Pancreas (tissue), 10 donors: ENCODE measurements around the gene SGCA. TPM values are rescaled to one million over a fixed set of nuclear protein-coding genes. Genes with fewer than 3 reads are reported as not detected.

Experiments
- ATAC-seq, 4 donors: fragments of 200-7000 bp; cut with Tn5 transposase; one replicate each; pipeline versions ENCODE4 v1.8.0 to v1.9.1; 2020; ENCODE audit warnings: mild to moderate bottlenecking in 4 of 4, moderate library complexity in 4 of 4
- DNase-seq, 6 donors: peaks; one replicate each; pipeline ENCODE4 v3.0.0-alpha.2; 2020
- FAIRE-seq: peaks from 2 replicates; lab custom pipeline; 2012; peaks lifted over from hg19 to GRCh38; lab: Jason Lieb, UNC
- H3K27ac ChIP-seq, 4 donors: fragments of 200-600 bp; sonication (generic); 1 replicate in 3 of 4; 2 replicates in 1 of 4; pipeline versions ENCODE4 v1.5.0 to v1.8.0; 2020
- H3K27me3 ChIP-seq, 4 donors: fragments of 200-600 bp; one replicate each; pipeline ENCODE4 v1.8.0; 2021
- H3K36me3 ChIP-seq, 3 donors: fragments of 200-600 bp; sonication (generic) in 1 of 3; one replicate each; pipeline versions ENCODE4 v1.5.0 to v1.8.0; 2020 to 2021
- H3K4me1 ChIP-seq, 3 donors: fragments of 200-600 bp; one replicate each; pipeline ENCODE4 v1.8.0; 2021
- H3K4me3 ChIP-seq, 4 donors: fragments of 200-600 bp; sonication (generic) in 2 of 4; one replicate each; pipeline versions ENCODE4 v1.5.0 to v1.8.0; 2020 to 2021
- H3K9me3 ChIP-seq, 4 donors: fragments of 200-600 bp; one replicate each; pipeline ENCODE4 v1.8.0; 2021
- WGBS, 2 donors: extraction: QIAGEN DNeasy Blood & Tissue Kit; methylation state at CpG; one replicate each; pipeline ENCODE4 v1.1.7; 2013; 5-methylcytosine and 5-hydroxymethylcytosine counted together
- intact Hi-C, 3 donors: fragments of 100-400 bp; cut with DNase I; formaldehyde crosslinking; loops; one replicate each; pipeline versions ENCODE4 v1.11.1 to v1.14.2; 2022
- polyA plus RNA-seq, 2 donors: library from polyadenylated mRNA; stranded (reverse); fragments of 200-250 nt; gene quantifications; one replicate each; pipeline ENCODE4 v1.2.3, GENCODE V29; 2013
- total RNA-seq, 6 donors: library from RNA; stranded (reverse); fragmentation: NEBNext Ultra II Directional in 4 of 6; extraction: Animal tissue kit (Norgen Biotek cat#: 25700) in 4 of 6; gene quantifications; one replicate each; pipeline versions ENCODE4 v1.2.1 to v1.2.4, GENCODE V29; 2021 to 2023
- TF ChIP-seq, protein P1 (sequence below), 4 donors: fragments of 200-600 bp; sonication (generic) in 3 of 4; IDR thresholded peaks; one replicate each; pipeline versions ENCODE4 v1.5.0 to v1.8.0; 2021; ENCODE audit warnings: antibody characterized with exemption in 4 of 4
- donor health status: healthy with polysubstance abuse.
- donor health status: DM: no; HTN: no; CAD: no; lungs with moderate emphysema.
- donor health status: DM: no; HTN: no; CAD: no.
- donor health status: control.
- donor health status: control.
- donor health status: Bipolar disorder and iron deficiency.
- donor health status: DM: yes; HTN: yes; CAD: no.
- donor health status: DM: no; HTN: no; CAD: no.
- donor health status: DM: no; HTN: no; CAD: no.
- donor health status: DM: yes; HTN: yes; CAD: no.

The SGCA gene
- total and polyA plus RNA-seq, 8 donors, result 0.31 to 3.0 (median 1.1) TPM; not detected in 3

DNA sequence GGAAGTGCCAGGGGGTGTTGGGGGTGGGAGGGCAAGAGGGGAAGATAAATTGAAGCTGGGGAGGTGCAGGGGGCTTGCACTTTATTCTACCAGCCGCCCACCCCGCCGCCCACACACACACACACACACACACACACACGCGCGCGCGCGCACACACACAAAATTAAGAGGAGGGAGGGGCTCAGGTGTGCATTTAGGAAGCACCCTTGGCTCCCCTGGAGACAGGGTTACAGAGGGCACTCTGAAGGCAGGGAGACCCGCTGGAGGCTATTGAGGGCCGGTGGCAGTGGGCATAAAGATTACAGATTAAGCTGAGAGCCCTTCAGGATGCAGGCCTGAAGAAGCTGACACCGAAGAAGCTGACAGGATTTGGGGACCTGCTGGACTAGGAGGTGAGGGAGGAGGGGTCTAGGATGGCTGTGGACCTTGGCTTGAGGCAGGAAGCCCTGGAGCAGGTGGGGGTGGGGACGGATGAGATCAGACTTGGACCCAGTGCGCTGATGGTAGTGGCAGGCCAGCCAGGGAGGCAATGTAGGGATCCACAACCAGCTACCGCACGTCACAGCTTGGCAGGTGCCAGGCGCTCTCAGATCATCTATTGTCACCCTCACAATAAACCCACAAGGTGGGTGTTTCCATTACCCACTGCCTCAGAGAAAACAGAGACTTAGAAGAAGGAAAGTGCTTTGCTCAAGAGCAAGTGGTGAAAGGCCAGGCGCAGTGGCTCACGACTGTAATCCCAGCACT lies 35.1 kb upstream of the SGCA start:
- FAIRE-seq (no peak), DNase-seq (no peak), ATAC-seq (peak in 2 of 4 donors; percentile 9 to 11)
- WGBS, 2 donors, result 58 to 75% methylated on average over 10 to 19 of the region's 19 CpGs
- no peak overlapping the region for H3K4me3 ChIP-seq
- peaks cover 0 to 6% (median 3%) of the 10 kb centered on the region in 3 donors for H3K36me3 ChIP-seq
- no peaks in the 10 kb centered on the region for H3K9me3 ChIP-seq
- intact Hi-C loops, result no loop called here
- H3K27ac ChIP-seq, result no peak overlapping the region
- peaks cover 0 to 8% (median 0%) of the 10 kb centered on the region in 4 donors for H3K27me3 ChIP-seq
- TF ChIP-seq, protein P1, sequence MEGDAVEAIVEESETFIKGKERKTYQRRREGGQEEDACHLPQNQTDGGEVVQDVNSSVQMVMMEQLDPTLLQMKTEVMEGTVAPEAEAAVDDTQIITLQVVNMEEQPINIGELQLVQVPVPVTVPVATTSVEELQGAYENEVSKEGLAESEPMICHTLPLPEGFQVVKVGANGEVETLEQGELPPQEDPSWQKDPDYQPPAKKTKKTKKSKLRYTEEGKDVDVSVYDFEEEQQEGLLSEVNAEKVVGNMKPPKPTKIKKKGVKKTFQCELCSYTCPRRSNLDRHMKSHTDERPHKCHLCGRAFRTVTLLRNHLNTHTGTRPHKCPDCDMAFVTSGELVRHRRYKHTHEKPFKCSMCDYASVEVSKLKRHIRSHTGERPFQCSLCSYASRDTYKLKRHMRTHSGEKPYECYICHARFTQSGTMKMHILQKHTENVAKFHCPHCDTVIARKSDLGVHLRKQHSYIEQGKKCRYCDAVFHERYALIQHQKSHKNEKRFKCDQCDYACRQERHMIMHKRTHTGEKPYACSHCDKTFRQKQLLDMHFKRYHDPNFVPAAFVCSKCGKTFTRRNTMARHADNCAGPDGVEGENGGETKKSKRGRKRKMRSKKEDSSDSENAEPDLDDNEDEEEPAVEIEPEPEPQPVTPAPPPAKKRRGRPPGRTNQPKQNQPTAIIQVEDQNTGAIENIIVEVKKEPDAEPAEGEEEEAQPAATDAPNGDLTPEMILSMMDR (IDR thresholded peaks at IDR 0.05), result no peak
- peaks cover 0 to 3% (median 2%) of the 10 kb centered on the region in 3 donors for H3K4me1 ChIP-seq

DNA sequence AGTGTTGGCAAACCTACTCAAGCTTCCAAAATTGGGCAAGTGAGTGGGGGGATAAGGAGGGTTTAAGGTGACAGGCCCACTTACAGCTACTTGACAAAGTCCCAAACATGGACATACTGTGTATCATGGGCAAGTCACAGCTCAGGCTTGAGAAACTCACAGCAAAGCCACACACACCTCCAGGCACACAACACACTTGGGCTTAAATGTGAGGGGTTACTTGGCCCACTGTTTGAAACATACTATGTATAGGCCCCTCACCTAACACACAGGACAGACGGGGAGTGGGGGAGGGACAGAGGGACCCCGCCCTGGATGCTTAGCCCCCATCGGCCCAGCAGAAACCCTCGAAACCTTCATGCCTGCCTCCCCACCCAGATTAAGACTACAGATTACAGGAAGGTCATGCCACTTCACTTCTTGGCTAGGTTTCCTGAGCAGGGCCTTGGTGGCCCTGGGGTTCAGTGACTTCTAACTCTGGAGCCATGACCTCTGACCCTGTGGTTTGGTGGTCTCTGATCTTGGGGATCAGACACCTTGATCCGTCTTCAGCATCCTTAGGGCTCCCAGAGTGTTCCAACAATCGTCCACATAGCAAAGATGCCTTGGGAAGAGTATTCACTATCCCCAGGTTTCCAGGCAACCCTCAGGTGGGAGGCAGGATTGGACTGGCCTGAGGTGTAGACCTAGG lies 33.6 kb upstream of the SGCA start:
- Histone ChIP-seq H3K27me3 (peaks cover 0 to 8% (median 0%) of the 10 kb centered on the region in 4 donors), H3K27ac (no peak overlapping the region), H3K4me3 (no peak overlapping the region), H3K36me3 (peaks cover 0 to 8% (median 3%) of the 10 kb centered on the region in 3 donors), H3K9me3 (no peaks in the 10 kb centered on the region), H3K4me1 (peaks cover 0 to 3% (median 2%) of the 10 kb centered on the region in 3 donors)
- DNase-seq, result no peak
- 74 to 75% methylated on average over 6 of the region's 6 CpGs for WGBS, 2 donors
- ATAC-seq, result no peak
- intact Hi-C loops, result no loop called here
- FAIRE-seq, result no peak
- TF ChIP-seq, protein P1 (IDR thresholded peaks at IDR 0.05), result no peak

DNA sequence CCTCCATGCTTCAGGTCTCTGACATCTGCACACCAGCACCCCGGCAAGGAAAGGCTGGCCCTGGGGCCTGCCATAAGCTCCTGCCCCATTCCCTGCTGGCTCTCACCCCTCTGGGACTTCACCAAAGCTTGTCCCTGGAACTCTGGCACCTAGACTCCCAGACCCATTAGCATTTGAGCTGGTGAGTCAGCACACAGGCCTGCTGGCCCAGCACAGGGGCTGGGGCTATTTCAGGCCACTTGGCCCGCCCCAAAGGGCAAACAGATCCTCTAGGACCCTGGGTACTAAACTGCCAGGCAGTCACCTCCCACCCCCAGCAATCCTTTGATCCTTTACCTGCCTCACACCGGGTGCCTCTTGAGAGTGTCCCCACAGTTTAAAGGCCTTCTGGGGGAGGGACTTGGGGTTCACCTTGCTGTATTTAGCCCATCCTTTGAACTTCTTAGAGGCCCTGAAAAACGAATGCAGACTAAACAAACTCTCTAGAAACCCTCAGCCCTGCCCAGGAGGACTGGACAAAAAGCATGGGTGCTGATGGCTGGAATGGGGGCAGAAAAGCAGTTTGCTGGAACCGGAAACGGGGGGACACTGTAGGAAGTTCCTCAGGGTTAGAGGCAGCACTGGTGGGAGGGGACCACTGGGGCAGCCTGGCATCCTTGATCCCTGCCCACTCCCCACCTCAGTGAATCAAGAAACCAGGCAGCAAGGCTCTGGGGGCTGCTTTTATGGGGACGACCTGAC lies 32.6 kb upstream of the SGCA start:
- Histone ChIP-seq H3K36me3 (peaks cover 0 to 10% (median 6%) of the 10 kb centered on the region in 3 donors), H3K9me3 (no peaks in the 10 kb centered on the region), H3K4me1 (peaks cover 0 to 3% (median 2%) of the 10 kb centered on the region in 3 donors), H3K27me3 (peaks cover 0 to 8% (median 0%) of the 10 kb centered on the region in 4 donors), H3K4me3 (no peak overlapping the region), H3K27ac (no peak overlapping the region)
- FAIRE-seq, result no peak
- DNase-seq, result no peak
- intact Hi-C loops, result no loop called here
- TF ChIP-seq, protein P1 (IDR thresholded peaks at IDR 0.05), result no peak
- WGBS, 2 donors, result 68 to 75% methylated on average over 7 of the region's 7 CpGs
- ATAC-seq, result peak; percentile 17 to 28 (median 23)

DNA sequence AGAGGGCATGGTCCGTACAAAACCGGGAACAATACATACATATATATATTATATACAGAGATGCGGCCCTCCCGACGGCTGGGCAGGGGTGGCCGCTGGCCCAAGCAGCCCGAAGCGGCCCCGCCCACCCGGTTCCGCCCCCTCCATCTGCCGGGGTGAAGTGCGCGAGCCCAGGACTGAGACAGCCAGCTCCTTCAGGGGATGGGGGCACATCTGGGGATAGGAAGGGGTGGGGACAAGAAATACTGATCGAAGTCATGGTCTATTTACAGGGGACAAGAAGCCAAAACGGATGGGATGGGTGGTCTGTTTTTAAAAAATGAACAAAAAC lies 32.1 kb upstream of the SGCA start:
- Histone ChIP-seq H3K4me1 (peaks cover 0 to 3% (median 2%) of the 10 kb centered on the region in 3 donors), H3K27me3 (peaks cover 0 to 8% (median 0%) of the 10 kb centered on the region in 4 donors), H3K9me3 (no peaks in the 10 kb centered on the region), H3K27ac (no peak overlapping the region), H3K36me3 (peaks cover 0 to 15% (median 12%) of the 10 kb centered on the region in 3 donors), H3K4me3 (no peak overlapping the region)
- TF ChIP-seq, protein P1 (IDR thresholded peaks at IDR 0.05), result no peak
- ATAC-seq (peak in 1 of 4 donors; percentile 9), DNase-seq (no peak), FAIRE-seq (no peak)
- intact Hi-C loops, result no loop called here
- 54 to 61% methylated on average over 16 of the region's 16 CpGs for WGBS, 2 donors
